Stimulated activated CD4-positive, alpha-beta T cell treated with anti-CD3 and anti-CD28 coated beads, Interleukin-1b, Interleukin-23, amount 100 ng/mL, for 4 hours (primary cell): ENCODE data around the gene COL8A2.

Source experiments
- DNase-seq, 2 donors: peaks; one replicate each; pipeline ENCODE4 v3.0.0-alpha.2; 2020; ENCODE audit warnings: low read depth in 2 of 2

COL8A2 gene

GRCh38 chr1:36137226-36137625 is 12.2 kb upstream of the COL8A2 start:
- DNase-seq = no peak

GRCh38 chr1:36136535-36136934 is 11.5 kb upstream of the COL8A2 start:
- no peak for DNase-seq

GRCh38 chr1:36135796-36136195 is 10.8 kb upstream of the COL8A2 start:
- no peak for DNase-seq

- DNase-seq = no peak
Measured at GRCh38 chr1:36135330-36135667, 10.3 kb upstream of the COL8A2 start.

- no peak for DNase-seq
Measured at GRCh38 chr1:36134505-36135329, 9.7 kb upstream of the COL8A2 start.

- DNase-seq = no peak
Measured at GRCh38 chr1:36134031-36134430, 9.0 kb upstream of the COL8A2 start.

GRCh38 chr1:36133484-36133883 is 8.5 kb upstream of the COL8A2 start:
- DNase-seq = no peak

GRCh38 chr1:36132029-36132428 is 7.0 kb upstream of the COL8A2 start:
- no peak for DNase-seq

- no peak for DNase-seq
Measured at GRCh38 chr1:36128905-36129206, 3.8 kb upstream of the COL8A2 start.

GRCh38 chr1:36128126-36128904 is 3.3 kb upstream of the COL8A2 start:
- no peak for DNase-seq

GRCh38 chr1:36126797-36127500 is 1.9 kb upstream of the COL8A2 start:
- DNase-seq = no peak

GRCh38 chr1:36126005-36126716 is 1.1 kb upstream of the COL8A2 start:
- no peak for DNase-seq

GRCh38 chr1:36124404-36125128 is 456 bp downstream of the COL8A2 start:
- no peak for DNase-seq

- DNase-seq = no peak
Measured at GRCh38 chr1:36123356-36123755, 1.7 kb downstream of the COL8A2 start.

- no peak for DNase-seq
Measured at GRCh38 chr1:36122062-36123030, 2.7 kb downstream of the COL8A2 start.

GRCh38 chr1:36119456-36119855 is 5.6 kb downstream of the COL8A2 start:
- DNase-seq = no peak

- DNase-seq = no peak
Measured at GRCh38 chr1:36118447-36119204, 6.4 kb downstream of the COL8A2 start.

GRCh38 chr1:36116901-36117300 is 8.1 kb downstream of the COL8A2 start:
- no peak for DNase-seq

- DNase-seq = no peak
Measured at GRCh38 chr1:36115931-36116330, 9.1 kb downstream of the COL8A2 start.
